Measurements from ENCODE around the gene PPP1R37.

Gene PPP1R37

GRCh38 chr19:45154064-45154827 is 61.3 kb downstream of the PPP1R37 start:
- no peak for FAIRE-seq

GRCh38 chr19:45156011-45156630 is 63.1 kb downstream of the PPP1R37 start:
- FAIRE-seq (no peak), DNase-seq (ENCODE audit: insufficient read length, low spot score) (no peak)
- TF ChIP-seq POLR2A (IDR thresholded peaks at IDR 0.05; ENCODE audit: low read depth, low read length), result no peak
- no peak for TF ChIP-seq SPI1 (IDR thresholded peaks at IDR 0.05; ENCODE audit: low read depth, low read length)

More at GRCh38 chr19:45154064-45154827, 61.3 kb downstream of the PPP1R37 start:
- no peak for DNase-seq (ENCODE audit: insufficient read length, low spot score)
- TF ChIP-seq POLR2AphosphoS5 (IDR thresholded peaks at IDR 0.05; ENCODE audit: low read depth, low read length) (no peak), SPI1 (IDR thresholded peaks at IDR 0.05; ENCODE audit: low read depth, low read length) (no peak), TAF1 (IDR thresholded peaks at IDR 0.05; ENCODE audit: low read depth, low read length) (no peak), POLR2A (IDR thresholded peaks at IDR 0.05; ENCODE audit: low read depth, low read length) (no peak), POU2F2 (IDR thresholded peaks at IDR 0.05; ENCODE audit: low read depth, low read length) (no peak), PAX5 (IDR thresholded peaks at IDR 0.05; ENCODE audit: insufficient read depth, low read length, severe bottlenecking) (no peak)

GRCh38 chr19:45156751-45157150 is 63.8 kb downstream of the PPP1R37 start:
- DNase-seq (ENCODE audit: insufficient read length, low spot score) (no peak), FAIRE-seq (no peak)
- no peak for TF ChIP-seq PAX5 (IDR thresholded peaks at IDR 0.05; ENCODE audit: insufficient read depth, low read length, severe bottlenecking)
- no peak for TF ChIP-seq TAF1 (IDR thresholded peaks at IDR 0.05; ENCODE audit: low read depth, low read length)
- no peak for TF ChIP-seq POU2F2 (IDR thresholded peaks at IDR 0.05; ENCODE audit: low read depth, low read length)
- TF ChIP-seq POLR2A (IDR thresholded peaks at IDR 0.05; ENCODE audit: low read depth, low read length), result no peak
- TF ChIP-seq POLR2AphosphoS5 (IDR thresholded peaks at IDR 0.05; ENCODE audit: low read depth, low read length), result no peak
- no peak for TF ChIP-seq SPI1 (IDR thresholded peaks at IDR 0.05; ENCODE audit: low read depth, low read length)

- no peak for TF ChIP-seq POLR2A (IDR thresholded peaks at IDR 0.05; ENCODE audit: low read depth, low read length)
- no peak for TF ChIP-seq SPI1 (IDR thresholded peaks at IDR 0.05; ENCODE audit: low read depth, low read length)
- TF ChIP-seq POU2F2 (IDR thresholded peaks at IDR 0.05; ENCODE audit: low read depth, low read length), result no peak
- TF ChIP-seq POLR2AphosphoS5 (IDR thresholded peaks at IDR 0.05; ENCODE audit: low read depth, low read length), result no peak
- TF ChIP-seq TAF1 (IDR thresholded peaks at IDR 0.05; ENCODE audit: low read depth, low read length), result no peak
- no peak for TF ChIP-seq PAX5 (IDR thresholded peaks at IDR 0.05; ENCODE audit: insufficient read depth, low read length, severe bottlenecking)
- no peak for FAIRE-seq
- DNase-seq (ENCODE audit: insufficient read length, low spot score), result no peak
These were observed 65.7 kb downstream of the PPP1R37 start for GRCh38 chr19:45158503-45159209.

- DNase-seq (ENCODE audit: insufficient read length, low spot score), result no peak
- no peak for FAIRE-seq
- TF ChIP-seq POLR2A (IDR thresholded peaks at IDR 0.05; ENCODE audit: low read depth, low read length) (no peak), POU2F2 (IDR thresholded peaks at IDR 0.05; ENCODE audit: low read depth, low read length) (no peak), TAF1 (IDR thresholded peaks at IDR 0.05; ENCODE audit: low read depth, low read length) (no peak), POLR2AphosphoS5 (IDR thresholded peaks at IDR 0.05; ENCODE audit: low read depth, low read length) (no peak), PAX5 (IDR thresholded peaks at IDR 0.05; ENCODE audit: insufficient read depth, low read length, severe bottlenecking) (no peak), SPI1 (IDR thresholded peaks at IDR 0.05; ENCODE audit: low read depth, low read length) (no peak)
These were observed 66.4 kb downstream of the PPP1R37 start for GRCh38 chr19:45159210-45159970.

- DNase-seq (ENCODE audit: insufficient read length, low spot score) (no peak), FAIRE-seq (no peak)
- no peak for TF ChIP-seq SPI1 (IDR thresholded peaks at IDR 0.05; ENCODE audit: low read depth, low read length)
- no peak for TF ChIP-seq POLR2AphosphoS5 (IDR thresholded peaks at IDR 0.05; ENCODE audit: low read depth, low read length)
- no peak for TF ChIP-seq POLR2A (IDR thresholded peaks at IDR 0.05; ENCODE audit: low read depth, low read length)
- TF ChIP-seq TAF1 (IDR thresholded peaks at IDR 0.05; ENCODE audit: low read depth, low read length), result no peak
- TF ChIP-seq PAX5 (IDR thresholded peaks at IDR 0.05; ENCODE audit: insufficient read depth, low read length, severe bottlenecking), result no peak
- TF ChIP-seq POU2F2 (IDR thresholded peaks at IDR 0.05; ENCODE audit: low read depth, low read length), result no peak
These were observed 67.0 kb downstream of the PPP1R37 start for GRCh38 chr19:45159971-45160324.

GRCh38 chr19:45160870-45161737 is 68.1 kb downstream of the PPP1R37 start, which contains the start of gene NKPD1:
Gene NKPD1, minus strand, starts transcription at chr19:45160982. Its CDS starts 832 bp downstream, at chr19:45160150.
- DNase-seq (ENCODE audit: insufficient read length, low spot score) (no peak), FAIRE-seq (no peak)
- no peak for TF ChIP-seq POLR2A (IDR thresholded peaks at IDR 0.05; ENCODE audit: low read depth, low read length)
- no peak for TF ChIP-seq TAF1 (IDR thresholded peaks at IDR 0.05; ENCODE audit: low read depth, low read length)
- TF ChIP-seq PAX5 (IDR thresholded peaks at IDR 0.05; ENCODE audit: insufficient read depth, low read length, severe bottlenecking), result no peak
- TF ChIP-seq SPI1 (IDR thresholded peaks at IDR 0.05; ENCODE audit: low read depth, low read length), result no peak
- TF ChIP-seq POU2F2 (IDR thresholded peaks at IDR 0.05; ENCODE audit: low read depth, low read length), result no peak
- TF ChIP-seq POLR2AphosphoS5 (IDR thresholded peaks at IDR 0.05; ENCODE audit: low read depth, low read length), result no peak
